IPS DF 19.7 (cell line): Measurements from ENCODE around the gene GPHN.

ENCODE experiments used
- DNase-seq: peaks from one replicate; pipeline ENCODE4 v3.0.0-alpha.2; 2013; ENCODE audit warnings: low read depth, low spot score

GPHN gene

DNA sequence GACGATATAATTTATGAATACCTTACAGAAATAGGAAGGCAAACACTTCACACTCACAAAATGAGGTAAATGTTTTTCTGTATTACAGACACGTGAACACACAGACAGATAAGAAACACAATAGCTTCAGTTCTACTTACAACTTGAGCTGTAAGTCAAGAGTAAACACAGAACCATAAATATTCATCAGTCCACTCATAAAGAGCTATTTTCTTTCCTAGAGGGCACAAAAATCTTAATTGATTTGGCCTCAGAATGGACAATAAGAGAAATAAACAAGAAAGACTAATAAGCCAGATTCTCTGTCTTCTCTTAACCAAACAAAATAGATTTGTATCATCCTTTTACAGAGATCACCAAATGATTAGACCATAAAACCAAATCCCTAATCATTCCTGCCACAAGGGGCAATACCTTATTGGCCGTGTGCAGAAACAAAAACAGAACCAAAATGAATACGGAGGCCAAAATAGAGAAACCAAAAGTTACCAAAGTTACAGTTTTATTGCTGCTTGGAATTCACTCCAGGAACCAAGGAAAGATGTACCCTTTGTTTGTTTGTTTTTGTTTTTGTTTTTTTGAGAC, 643.2 kb downstream of the GPHN start:
- DNase-seq = no peak

DNA sequence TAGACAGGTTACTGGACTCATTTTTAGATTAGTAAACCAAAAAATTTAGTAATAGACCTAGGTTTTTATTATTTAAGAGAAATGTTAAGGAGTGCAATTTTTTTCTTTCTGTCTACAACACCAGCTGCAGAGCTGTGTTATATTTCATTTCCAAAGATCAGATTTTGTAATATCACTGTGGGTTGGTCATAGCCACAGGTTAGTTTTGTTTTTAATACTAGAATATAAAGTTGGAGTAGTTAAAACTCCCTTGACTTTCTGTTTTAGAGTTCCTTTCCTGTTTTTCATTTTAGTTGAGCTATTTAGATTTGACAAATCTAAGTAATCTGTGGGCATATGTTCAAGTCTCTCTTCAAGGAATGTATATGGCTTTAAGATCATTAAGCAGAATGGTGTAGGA, 650.6 kb downstream of the GPHN start:
- no peak for DNase-seq

DNA sequence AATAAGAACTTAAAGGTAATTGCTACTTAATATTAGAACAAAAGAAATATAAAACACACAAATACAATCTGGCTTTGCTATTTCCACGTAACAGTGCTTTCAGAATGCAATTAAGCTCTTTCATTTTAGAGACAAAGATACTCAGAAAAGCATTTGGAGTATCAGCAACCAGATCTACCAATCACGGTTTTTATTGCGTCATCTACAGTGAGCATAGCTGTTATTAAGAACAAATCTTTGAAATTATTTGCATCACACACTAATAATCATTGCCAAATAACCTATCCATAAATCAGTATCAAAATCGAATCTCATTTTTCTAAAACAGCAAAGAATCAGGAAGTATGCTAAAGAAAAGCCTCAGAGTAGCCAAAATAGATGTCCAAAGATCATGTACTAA, 654.4 kb downstream of the GPHN start:
- no peak for DNase-seq

DNA sequence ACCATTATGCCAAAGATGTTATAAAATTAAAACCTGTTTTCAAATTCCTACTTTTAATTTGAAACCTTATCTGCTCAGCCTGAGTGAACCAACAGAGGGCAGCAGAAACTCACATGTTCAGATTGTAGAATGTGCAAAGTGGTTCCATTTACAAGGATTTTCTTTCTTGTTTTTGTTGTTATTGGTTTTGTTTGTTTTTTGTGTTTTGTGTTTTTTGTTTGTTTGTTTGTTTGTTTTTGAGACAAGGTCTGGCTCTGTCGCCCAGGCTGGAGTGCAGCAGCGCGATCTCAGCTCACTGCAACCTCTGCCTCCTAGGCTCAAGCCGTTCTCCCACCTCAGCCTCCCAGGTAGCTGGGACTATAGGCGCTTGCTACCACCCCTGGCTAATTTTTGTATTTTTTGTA, 658.5 kb downstream of the GPHN start:
- no peak for DNase-seq

DNA sequence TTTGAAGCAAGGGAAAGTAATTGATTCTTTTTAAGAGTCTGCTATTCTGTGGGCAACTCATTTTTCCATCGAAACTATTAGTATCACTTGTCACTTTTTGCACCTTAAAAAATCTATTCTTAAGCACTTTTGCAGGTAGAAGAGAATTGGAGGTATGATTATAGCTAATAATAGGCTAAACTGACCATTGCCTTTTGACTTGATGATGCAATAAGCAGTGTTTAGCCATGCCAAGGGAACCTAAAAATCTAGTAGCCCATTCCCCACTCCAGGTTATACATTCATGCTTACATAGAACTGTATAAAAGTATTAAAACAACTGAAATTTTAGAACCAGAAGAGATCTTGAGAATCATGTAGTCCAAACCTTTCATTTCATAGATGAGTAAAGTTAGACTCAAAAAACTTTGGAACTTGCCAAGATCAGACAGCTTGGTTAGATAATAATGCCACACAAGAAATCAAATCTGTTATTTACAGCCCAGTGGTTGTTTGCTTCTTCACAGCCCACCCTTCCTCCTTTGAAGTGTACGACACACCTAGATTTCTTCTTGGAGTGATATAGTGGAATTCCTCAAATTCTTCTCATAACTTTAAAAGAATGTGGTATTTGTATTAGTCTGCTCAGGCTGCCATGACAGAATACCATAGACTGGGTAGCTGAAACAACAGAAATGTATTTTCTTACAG, 659.6 kb downstream of the GPHN start:
- DNase-seq = no peak

DNA sequence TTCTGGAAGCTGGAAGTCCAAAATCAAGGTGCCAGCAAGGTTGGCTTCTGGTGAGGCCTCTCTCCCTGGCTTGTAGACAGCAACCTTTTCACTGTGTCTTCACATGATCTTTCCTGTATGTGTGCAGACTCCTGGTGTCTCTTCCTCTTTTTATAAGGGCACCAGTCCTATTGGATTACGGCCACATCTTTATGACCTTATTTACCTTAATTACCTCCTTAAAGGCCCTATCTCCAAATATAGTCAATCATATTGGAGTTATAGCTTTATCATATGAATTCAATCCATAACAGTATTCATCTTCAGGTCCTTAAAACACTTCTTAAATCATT, 660.1 kb downstream of the GPHN start:
- DNase-seq = no peak

DNA sequence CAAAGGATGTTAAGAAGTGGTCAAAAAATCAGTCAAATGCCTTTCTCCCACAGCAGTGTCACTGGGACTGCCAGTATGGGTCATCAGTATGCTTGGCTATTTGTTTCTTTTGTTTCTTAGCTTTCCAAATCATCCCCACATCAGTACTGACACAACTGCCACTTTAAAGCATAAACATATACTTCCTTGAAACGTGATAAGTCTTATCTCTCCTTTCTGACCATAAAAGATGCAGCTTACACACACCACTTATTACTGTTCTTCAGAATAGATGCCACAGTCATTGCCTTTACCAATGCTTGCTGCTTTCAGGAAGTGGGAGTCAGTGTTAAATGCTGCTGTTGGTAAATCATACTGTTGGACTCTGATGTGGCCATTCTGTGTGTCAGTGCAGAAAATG, 662.7 kb downstream of the GPHN start:
- DNase-seq = no peak

DNA sequence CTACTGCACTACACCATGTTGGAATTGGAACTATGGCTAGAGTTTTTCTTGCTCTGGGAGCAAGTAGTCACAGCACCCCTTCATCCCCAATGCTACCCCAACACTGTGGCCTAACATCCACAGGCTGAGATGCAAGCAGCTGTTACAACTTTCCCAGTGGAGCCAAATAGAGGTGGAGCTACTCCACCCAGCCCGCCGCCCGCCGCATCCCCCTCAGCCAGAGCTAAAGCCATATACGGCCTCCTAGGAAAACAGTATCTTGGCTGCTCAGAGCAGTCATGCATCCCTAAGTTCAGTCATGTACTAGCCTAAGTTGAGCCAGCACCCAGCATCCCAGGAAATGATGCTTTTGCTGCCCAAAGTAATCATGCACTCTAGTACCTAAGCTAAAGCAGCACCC, 664.1 kb downstream of the GPHN start:
- no peak for DNase-seq

DNA sequence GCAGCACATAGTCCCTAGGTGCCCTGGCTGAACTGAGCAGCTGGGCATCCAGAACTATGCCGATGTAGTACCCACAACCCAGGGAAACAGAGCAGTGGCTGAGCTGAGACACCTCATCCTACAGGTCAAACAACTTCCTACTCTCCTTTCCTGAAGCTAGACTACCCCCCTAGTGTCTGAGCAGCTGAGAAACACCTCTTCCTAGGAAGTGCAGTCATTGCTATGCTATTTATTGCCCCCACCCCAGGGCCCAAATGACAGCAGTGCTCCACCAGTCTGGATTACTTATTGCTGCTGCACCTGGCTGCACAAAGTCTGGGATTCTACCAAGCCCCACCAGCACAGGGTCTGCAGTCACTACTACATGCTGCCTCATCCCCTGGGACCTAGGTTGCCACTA, 664.6 kb downstream of the GPHN start:
- no peak for DNase-seq

DNA sequence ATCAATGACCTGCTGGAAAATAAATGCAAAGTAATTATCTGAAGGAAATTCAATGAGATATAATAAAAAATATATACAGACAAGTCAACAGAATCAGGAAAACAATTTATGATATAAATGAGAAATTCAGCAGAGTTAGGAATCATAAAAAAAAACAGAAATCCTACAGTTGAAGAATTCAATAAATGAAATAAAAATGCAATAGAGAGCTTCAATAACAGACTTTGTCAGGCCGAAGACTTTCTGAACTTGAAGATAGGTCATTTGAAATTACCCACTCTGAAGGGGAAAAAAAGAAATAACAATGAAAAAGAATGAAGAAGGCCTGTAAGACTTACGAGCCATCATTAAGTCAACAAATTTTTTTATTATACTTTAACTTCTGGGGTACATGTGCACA, 665.8 kb downstream of the GPHN start:
- no peak for DNase-seq

DNA sequence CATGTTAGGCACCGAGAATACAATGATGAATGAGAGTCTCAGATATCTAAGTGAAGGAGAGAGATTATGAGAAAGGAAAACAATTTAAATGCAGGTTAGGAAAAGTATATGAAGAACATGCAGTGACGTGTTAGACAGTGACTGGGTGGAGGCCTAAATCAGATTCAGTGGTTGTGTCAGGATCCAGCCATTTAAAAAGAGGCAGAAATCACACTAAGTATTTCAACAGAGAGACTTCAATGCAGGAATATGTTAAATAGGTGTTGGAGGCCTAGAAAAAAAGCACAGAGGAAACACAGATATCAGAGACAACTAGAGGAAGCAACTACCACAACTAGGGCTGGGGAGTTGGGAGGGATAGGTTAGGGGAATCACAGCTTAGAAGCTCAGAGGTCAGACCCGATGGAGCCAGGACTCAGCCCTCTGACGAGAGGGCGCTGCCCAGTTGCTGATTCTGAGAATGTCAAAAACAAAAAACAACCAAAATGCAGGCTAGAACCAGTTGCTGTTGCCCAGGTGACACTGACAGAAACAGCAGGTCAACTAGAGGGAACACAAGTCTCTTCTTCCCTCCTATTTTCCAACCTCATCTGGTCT, 678.3 kb downstream of the GPHN start:
- no peak for DNase-seq

DNA sequence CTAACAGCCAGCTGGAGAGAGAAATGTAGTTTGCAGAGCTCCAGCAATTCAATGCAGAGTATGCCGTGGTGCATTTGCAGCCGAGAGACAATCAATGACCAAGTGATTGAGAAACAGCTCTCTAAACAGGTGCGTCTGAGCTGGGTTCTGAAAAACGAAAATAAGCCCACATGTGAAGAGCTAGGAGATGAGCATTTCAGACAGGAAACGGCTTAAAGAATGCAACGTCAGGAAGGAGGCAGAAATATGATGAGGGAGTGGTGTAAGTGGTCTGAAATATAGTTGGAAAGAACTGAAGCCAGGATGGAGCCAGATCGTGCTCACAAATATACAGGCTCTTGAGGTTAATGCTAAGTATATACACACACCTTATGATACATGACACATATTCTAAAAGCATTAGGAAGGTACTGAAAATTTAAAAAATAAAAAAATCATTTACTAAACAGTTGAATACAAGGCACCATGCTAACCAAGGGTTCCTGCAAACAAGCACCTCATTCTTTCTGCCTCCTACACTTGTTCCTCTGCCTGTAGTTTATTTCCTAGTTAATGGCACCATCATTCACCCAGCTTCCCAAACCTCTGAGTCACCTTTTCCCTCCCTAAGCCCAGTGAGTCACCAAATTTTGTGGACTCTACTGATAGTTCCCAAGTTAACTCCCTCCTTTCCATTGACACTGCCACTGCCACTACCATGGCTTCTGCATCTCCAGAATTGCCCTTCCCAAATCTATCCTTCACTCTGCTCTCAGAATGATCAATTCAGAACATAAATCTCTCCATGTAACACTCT, 679.0 kb downstream of the GPHN start:
- DNase-seq = peak; percentile 9

DNA sequence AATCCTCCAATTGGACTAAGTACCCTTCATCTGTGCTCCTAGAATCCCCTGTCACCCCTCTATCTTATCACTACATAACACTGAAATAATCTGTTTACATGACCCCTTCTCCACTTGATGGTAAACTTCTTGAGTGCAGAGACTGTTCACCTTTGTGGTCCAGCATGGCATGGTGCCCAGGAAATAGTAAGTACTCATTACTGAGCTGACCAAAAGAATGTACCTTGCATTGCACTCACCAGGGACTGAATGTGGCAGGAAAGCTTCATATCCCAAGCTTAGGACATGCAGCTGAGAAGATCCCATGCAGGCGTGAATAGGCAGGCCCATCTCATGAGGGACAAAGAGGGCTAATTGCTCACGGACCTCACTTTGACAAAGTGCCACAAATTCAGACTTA, 679.9 kb downstream of the GPHN start:
- no peak for DNase-seq

DNA sequence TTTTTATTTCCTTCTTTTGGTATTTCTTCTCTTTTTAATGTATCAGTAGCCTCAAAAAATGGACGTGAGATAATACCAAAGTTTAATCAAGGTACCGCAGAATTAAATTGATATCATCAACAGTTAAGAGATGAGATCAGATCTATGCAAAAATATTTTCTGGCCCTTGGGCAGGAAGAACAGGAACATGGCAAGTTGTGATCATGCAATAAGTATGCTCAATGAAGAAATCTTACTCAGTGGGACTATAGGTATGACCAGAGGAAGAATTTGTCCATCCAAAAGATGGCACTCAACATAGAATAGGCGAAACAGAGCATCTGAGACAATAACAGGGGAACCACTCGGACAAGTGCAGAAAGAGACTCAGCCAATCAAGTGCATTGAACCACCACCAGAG, 680.4 kb downstream of the GPHN start:
- no peak for DNase-seq

DNA sequence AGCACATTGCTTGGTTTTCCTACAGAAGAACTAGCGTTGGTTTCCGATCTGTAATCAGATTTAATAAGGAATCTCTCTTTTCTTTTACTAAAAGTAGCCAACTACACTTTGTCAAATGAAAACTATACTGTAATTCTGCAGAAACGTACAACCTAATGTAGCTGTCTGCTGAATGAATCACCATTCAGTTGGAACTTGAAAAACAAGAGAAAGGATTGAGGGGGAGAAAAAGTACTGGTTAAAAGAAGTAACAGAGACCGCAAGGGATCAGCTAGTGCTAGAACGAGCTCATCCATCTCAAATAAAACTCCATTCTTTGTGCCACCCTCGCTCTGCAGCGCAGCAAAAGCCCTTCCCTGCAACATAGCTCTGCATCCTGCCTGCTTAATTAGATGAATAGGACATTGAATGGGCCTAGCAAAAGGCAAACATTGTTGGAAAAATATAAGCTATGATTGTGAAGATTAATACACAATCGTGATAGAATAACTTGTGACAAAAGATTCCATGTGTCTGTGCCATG, 683.9 kb downstream of the GPHN start:
- no peak for DNase-seq

DNA sequence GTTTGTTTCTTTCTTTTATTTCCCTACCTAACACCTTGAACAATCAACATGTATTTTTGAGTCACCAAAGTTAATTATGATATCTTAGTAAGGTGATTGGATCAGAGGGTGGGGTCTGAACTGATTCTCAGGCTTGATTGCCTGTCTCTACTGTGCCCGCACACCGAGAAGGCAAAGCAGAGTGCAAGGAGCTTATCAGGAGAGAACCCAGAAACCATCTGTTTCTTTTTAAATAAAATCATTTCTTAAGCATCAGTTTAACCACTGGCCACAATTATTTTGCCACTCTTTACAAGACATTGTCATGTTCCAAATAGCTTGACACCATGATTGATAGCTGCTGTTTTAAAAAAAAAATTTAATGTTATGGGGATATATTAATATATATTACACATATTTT, 684.4 kb downstream of the GPHN start:
- DNase-seq = no peak

DNA sequence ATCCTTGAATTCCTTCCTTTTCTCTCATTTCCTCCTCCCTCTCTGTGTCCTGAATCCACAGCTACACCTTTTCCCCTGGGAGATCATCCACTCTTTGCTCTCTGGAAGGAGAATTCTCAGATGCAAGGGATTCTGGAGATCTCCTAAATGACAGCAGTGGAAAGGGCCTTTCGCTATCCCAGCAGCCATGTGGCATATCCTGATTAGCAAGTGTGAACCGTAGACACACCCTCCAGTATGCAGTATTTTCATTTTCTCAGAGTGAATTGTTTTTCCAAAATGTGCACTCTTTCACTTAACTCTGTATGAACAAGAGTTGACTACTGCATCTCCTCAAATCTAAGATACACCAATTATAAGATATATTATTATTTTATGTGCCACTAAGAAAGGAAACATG, 687.3 kb downstream of the GPHN start:
- DNase-seq = no peak

DNA sequence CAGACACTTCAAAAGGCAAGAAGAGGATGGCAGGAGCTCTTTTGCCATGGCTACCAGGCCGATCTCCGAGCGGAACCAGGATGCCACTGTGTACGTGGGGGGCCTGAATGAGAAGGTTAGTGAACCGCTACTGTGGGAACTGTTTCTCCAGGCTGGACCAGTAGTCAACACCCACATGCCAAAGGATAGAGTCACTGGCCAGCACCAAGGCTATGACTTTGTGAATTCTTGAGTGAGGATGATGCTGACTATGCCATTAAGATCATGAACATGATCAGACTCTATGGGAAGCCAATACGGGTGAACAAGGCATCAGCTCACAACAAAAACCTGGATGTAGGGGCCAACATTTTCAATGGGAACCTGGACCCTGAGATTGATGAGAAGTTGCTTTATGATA, 691.1 kb downstream of the GPHN start:
- no peak for DNase-seq

DNA sequence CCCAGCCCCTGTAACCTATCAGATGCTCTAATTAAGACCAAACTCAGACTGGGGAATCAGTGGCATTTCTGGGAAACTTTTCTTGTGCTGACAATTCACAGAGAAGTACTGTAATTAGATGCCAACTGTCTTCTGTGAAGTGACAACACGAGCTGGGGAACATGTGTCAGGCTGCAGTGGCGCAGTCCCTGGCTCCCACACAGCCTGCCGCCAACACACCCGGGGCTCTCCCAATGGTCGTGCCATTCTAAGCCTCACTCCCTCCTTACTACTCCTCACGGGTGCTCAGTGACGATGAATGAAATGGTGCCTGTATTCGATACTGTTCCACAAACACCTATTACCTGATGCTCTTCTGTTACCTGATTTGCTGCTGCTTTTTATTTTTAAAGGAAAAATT, 699.9 kb downstream of the GPHN start:
- DNase-seq = no peak

DNA sequence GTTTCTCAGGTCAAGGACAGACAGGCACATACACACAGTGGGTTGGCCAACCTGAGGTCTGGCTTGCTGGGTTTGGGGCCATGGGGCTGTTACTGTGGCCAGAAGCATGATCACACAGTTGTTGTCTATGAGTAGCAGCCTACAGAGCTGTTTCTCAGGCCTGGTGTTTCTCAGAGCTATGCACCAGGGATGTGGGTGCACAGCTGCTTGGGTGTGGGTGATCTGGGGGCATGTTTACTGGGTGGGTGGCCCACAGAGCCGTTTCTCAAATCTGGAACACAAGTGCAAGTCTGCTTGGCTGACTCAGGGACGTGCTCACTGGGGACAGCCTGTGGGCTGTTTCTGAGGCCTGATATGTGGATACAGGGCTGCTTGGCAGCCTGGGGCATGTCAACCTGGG, 710.2 kb downstream of the GPHN start:
- DNase-seq = no peak

DNA sequence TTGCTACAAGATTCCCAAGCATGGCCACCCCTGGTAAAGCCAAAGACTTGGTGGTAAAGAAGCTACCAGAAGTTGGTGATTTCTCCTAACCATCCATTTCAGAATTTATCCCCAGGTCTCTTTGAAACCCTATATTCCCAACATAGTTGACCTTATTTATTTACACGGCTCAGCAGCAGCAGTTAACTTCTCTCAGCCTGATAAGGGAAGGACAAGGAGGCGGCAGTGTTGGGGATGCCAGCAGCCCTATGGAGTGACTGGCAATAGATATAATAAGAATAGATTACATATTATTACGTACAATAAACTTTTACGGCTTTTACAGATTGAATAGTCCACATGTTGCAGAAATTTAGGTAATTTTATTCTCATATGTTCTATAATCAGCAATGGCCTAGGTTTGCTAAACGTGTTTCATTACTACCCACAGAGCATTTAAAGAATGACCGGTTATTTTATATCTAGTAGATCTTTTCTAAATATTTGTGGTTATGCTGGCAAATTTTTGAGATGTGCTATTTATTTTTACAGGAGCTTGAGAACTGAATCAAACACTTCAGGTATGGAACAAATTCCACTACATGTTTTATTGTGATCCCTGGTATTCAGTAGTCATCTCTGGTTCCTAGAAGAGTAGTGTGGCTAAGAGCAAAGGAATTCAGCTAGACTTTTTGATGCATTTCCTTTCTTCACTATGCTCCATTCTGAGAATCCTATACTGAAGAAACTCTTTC, 713.5 kb downstream of the GPHN start:
- DNase-seq = no peak

DNA sequence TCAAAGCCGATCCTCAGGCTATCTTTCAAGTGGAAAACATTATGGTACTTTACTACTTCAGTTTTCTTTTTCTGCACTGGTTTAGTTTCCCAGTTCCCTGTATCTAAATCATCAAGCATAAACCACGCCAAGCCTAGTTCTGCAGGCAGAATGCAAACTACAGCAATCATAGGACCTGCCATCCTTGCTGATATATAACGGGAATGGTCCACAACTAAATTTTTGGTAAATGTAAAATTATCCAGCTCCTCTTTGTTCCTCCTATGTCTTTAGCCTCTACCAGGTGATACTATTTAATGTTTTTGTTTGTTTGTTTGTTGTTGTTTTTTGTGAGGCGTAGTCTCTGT, 714.0 kb downstream of the GPHN start:
- no peak for DNase-seq
